ENCODE data around the gene PRM2.
"Not testable (repeated sequence)": the region's sequence is repeated elsewhere in the genome, so short reads cannot be mapped to it uniquely, and the experiment has no call there.

GRCh38 chr16:11289696-11290095 is 13.4 kb upstream of the PRM2 start:
- not testable (repeated sequence) for TF ChIP-seq CTCF (conservative IDR thresholded peaks at IDR 0.05 in 1 of 2, IDR thresholded peaks at IDR 0.05 in 1 of 2; ENCODE audit: low read depth in 1 of 2, low read length in 2 of 2); EZH2 (IDR thresholded peaks at IDR 0.05; ENCODE audit: low read length, missing control alignments)

All from fibroblast of lung (primary cell).